Nephron (organoid): ENCODE measurements around the gene TBX18.

ENCODE experiments used
- H3K27ac Mint-ChIP-seq, 3 experiments: 2 replicates each; pipeline ENCODE4 v1.8.0; 2020; ENCODE audit warnings: mixed read lengths in 3 of 3, mild to moderate bottlenecking in 2 of 3, moderate library complexity in 1 of 3
- H3K27me3 Mint-ChIP-seq: 2 replicates; pipeline ENCODE4 v1.8.0; 2021; ENCODE audit warnings: low read depth, mild to moderate bottlenecking, moderate library complexity, mixed read lengths
- H3K36me3 Mint-ChIP-seq: 2 replicates; pipeline ENCODE4 v1.8.0; 2020; ENCODE audit warnings: low read depth, mixed read lengths
- H3K4me1 Mint-ChIP-seq: 2 replicates; pipeline ENCODE4 v1.8.0; 2020; ENCODE audit warnings: mixed read lengths
- H3K4me3 Mint-ChIP-seq, 3 experiments: 2 replicates each; pipeline ENCODE4 v1.8.0; 2020; ENCODE audit warnings: mild to moderate bottlenecking in 3 of 3, mixed read lengths in 3 of 3, moderate library complexity in 2 of 3
- H3K9me3 Mint-ChIP-seq: 2 replicates; pipeline ENCODE4 v1.8.0; 2020; ENCODE audit warnings: mixed read lengths
- CTCF ChIP-seq, 3 experiments: fragments of 200-600 bp; sonication (generic); IDR thresholded peaks; one replicate each; pipeline ENCODE4 v1.5.0; 2021; ENCODE audit warnings: antibody characterized with exemption in 3 of 3; ENCODE audit not compliant: unreplicated experiment in 3 of 3

TBX18 gene

GRCh38 chr6:84769306-84769705, 4.9 kb upstream of the TBX18 start:
- TF ChIP-seq CTCF (IDR thresholded peaks at IDR 0.05; ENCODE audit: unreplicated experiment in 3 of 3): no peak
- H3K27ac Mint-ChIP-seq: peak overlapping the region in 1 of 3 experiments; percentile 14
- peaks cover 29% of the 10 kb centered on the region for H3K4me1 Mint-ChIP-seq
- H3K4me3 Mint-ChIP-seq: peak overlapping the region in 2 of 3 experiments; percentile 55 to 60
- H3K27me3 Mint-ChIP-seq: peaks cover 100% of the 10 kb centered on the region
- H3K9me3 Mint-ChIP-seq: no peaks in the 10 kb centered on the region
- no peaks in the 10 kb centered on the region for H3K36me3 Mint-ChIP-seq

- Mint-ChIP-seq H3K27me3 (peaks cover 100% of the 10 kb centered on the region), H3K27ac (peak overlapping the region in 2 of 3 experiments; percentile 16 to 75), H3K4me1 (peaks cover 29% of the 10 kb centered on the region), H3K36me3 (no peaks in the 10 kb centered on the region), H3K4me3 (peak overlapping the region; percentile 69 to 76 (median 75)), H3K9me3 (no peaks in the 10 kb centered on the region)
- no peak for TF ChIP-seq CTCF (IDR thresholded peaks at IDR 0.05; ENCODE audit: unreplicated experiment in 3 of 3)
These were observed 4.2 kb upstream of the TBX18 start for GRCh38 chr6:84768442-84769174.

- peak overlapping the region; percentile 18 to 45 (median 30) for H3K4me3 Mint-ChIP-seq
- no peak for TF ChIP-seq CTCF (IDR thresholded peaks at IDR 0.05; ENCODE audit: unreplicated experiment in 3 of 3)
- no peaks in the 10 kb centered on the region for H3K9me3 Mint-ChIP-seq
- H3K36me3 Mint-ChIP-seq: no peaks in the 10 kb centered on the region
- peak overlapping the region; percentile 2 to 54 (median 20) for H3K27ac Mint-ChIP-seq
- peaks cover 27% of the 10 kb centered on the region for H3K4me1 Mint-ChIP-seq
- peaks cover 99% of the 10 kb centered on the region for H3K27me3 Mint-ChIP-seq
These were observed 3.3 kb upstream of the TBX18 start for GRCh38 chr6:84767526-84768201.

- Mint-ChIP-seq H3K36me3 (no peaks in the 10 kb centered on the region), H3K9me3 (no peaks in the 10 kb centered on the region), H3K27ac (peak overlapping the region in 1 of 3 experiments; percentile 54), H3K4me3 (peak overlapping the region; percentile 42 to 55 (median 48)), H3K4me1 (peaks cover 26% of the 10 kb centered on the region), H3K27me3 (peaks cover 99% of the 10 kb centered on the region)
- no peak for TF ChIP-seq CTCF (IDR thresholded peaks at IDR 0.05; ENCODE audit: unreplicated experiment in 3 of 3)
These were observed 2.6 kb upstream of the TBX18 start for GRCh38 chr6:84766799-84767525.

GRCh38 chr6:84766118-84766798, 1.9 kb upstream of the TBX18 start:
- Mint-ChIP-seq H3K27me3 (peaks cover 99% of the 10 kb centered on the region), H3K4me1 (peaks cover 26% of the 10 kb centered on the region), H3K36me3 (no peaks in the 10 kb centered on the region), H3K9me3 (no peaks in the 10 kb centered on the region), H3K4me3 (peak overlapping the region; percentile 48 to 67 (median 56)), H3K27ac (peak overlapping the region in 2 of 3 experiments; percentile 25 to 34)
- TF ChIP-seq CTCF (IDR thresholded peaks at IDR 0.05; ENCODE audit: unreplicated experiment in 3 of 3): no peak
